Measurements from ENCODE around the gene PKP1.

Gene PKP1

GRCh38 chr1:201274616-201275252, 8.6 kb upstream of the PKP1 start:
- no peaks in the 10 kb centered on the region for H3K36me3 ChIP-seq (ENCODE audit: insufficient read depth)
- no peaks in the 10 kb centered on the region for H4K20me1 ChIP-seq (ENCODE audit: insufficient read depth)
- TF ChIP-seq, protein P1, sequence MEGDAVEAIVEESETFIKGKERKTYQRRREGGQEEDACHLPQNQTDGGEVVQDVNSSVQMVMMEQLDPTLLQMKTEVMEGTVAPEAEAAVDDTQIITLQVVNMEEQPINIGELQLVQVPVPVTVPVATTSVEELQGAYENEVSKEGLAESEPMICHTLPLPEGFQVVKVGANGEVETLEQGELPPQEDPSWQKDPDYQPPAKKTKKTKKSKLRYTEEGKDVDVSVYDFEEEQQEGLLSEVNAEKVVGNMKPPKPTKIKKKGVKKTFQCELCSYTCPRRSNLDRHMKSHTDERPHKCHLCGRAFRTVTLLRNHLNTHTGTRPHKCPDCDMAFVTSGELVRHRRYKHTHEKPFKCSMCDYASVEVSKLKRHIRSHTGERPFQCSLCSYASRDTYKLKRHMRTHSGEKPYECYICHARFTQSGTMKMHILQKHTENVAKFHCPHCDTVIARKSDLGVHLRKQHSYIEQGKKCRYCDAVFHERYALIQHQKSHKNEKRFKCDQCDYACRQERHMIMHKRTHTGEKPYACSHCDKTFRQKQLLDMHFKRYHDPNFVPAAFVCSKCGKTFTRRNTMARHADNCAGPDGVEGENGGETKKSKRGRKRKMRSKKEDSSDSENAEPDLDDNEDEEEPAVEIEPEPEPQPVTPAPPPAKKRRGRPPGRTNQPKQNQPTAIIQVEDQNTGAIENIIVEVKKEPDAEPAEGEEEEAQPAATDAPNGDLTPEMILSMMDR (conservative IDR thresholded peaks at IDR 0.05; ENCODE audit: low read depth, low read length): no peak
- no peaks in the 10 kb centered on the region for H3K79me2 ChIP-seq (ENCODE audit: insufficient read depth, low read depth)
- no peak overlapping the region for H3K9ac ChIP-seq
- H3K27ac ChIP-seq: no peak overlapping the region
- H3K4me1 ChIP-seq (ENCODE audit: low read depth, poor library complexity, severe bottlenecking): no peaks in the 10 kb centered on the region
- no peak overlapping the region for H3K4me3 ChIP-seq (IDR thresholded peaks at IDR 0.05; ENCODE audit: insufficient read depth, low read depth, low read length)
- H3K27me3 ChIP-seq (ENCODE audit: insufficient read depth, low read depth): no peaks in the 10 kb centered on the region
- no peak overlapping the region for H2AFZ ChIP-seq (ENCODE audit: low read depth)
- H3K4me2 ChIP-seq: no peak overlapping the region

DNA sequence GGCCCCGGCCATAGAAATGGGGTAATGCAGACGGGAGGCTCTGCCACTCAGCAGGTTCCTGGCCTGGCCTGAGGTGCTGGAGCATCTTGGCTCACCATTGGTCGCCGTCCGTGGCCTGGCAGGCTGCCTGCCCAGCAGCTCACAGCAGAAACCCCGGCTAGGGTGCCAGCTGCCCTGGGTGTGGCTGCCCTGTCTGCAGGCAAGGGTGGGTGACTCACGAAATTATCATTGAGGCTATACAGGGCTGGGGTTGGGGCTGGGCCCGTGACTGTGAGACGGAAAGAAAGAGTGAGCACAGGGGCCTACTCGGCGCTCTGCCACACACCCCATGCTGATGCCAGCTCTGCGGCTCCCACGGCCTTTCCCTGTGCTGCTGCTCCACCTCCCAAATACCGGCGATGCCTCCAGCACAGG, 8.0 kb upstream of the PKP1 start:
- H3K27me3 ChIP-seq (ENCODE audit: insufficient read depth, low read depth): no peaks in the 10 kb centered on the region
- H3K4me3 ChIP-seq (IDR thresholded peaks at IDR 0.05; ENCODE audit: insufficient read depth, low read depth, low read length): no peak overlapping the region
- H3K9ac ChIP-seq: no peak overlapping the region
- no peaks in the 10 kb centered on the region for H3K79me2 ChIP-seq (ENCODE audit: insufficient read depth, low read depth)
- no peaks in the 10 kb centered on the region for H3K36me3 ChIP-seq (ENCODE audit: insufficient read depth)
- H3K4me1 ChIP-seq (ENCODE audit: low read depth, poor library complexity, severe bottlenecking): no peaks in the 10 kb centered on the region
- H3K4me2 ChIP-seq: no peak overlapping the region
- H3K27ac ChIP-seq: no peak overlapping the region
- TF ChIP-seq, protein P1 (conservative IDR thresholded peaks at IDR 0.05; ENCODE audit: low read depth, low read length): no peak
- H2AFZ ChIP-seq (ENCODE audit: low read depth): no peak overlapping the region
- H4K20me1 ChIP-seq (ENCODE audit: insufficient read depth): no peaks in the 10 kb centered on the region

DNA sequence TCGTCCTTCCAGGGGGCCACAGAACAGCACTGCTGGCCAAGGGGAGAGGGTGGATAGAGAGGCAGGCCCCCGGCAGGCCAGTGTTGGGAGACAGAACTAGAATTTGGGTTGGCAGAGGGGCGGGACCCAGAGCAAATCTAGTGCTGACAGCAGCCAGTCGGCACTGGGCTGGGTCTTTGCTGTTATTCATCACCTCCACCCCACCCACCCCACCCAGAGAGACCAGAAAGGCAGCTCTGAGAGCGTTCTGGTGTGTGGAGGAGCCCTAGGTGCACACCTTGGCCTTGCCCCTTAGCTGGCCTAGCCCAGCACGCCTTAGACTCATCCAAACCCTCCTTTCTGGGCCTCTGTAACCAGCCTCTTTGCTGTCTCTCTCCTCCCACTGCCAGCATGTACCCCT, 6.4 kb upstream of the PKP1 start:
- Histone ChIP-seq H2AFZ (ENCODE audit: low read depth) (no peak overlapping the region), H3K36me3 (ENCODE audit: insufficient read depth) (no peaks in the 10 kb centered on the region), H4K20me1 (ENCODE audit: insufficient read depth) (no peaks in the 10 kb centered on the region), H3K9ac (no peak overlapping the region), H3K4me1 (ENCODE audit: low read depth, poor library complexity, severe bottlenecking) (no peaks in the 10 kb centered on the region), H3K4me3 (IDR thresholded peaks at IDR 0.05; ENCODE audit: insufficient read depth, low read depth, low read length) (no peak overlapping the region), H3K79me2 (ENCODE audit: insufficient read depth, low read depth) (no peaks in the 10 kb centered on the region), H3K4me2 (no peak overlapping the region), H3K27me3 (ENCODE audit: insufficient read depth, low read depth) (no peaks in the 10 kb centered on the region), H3K27ac (no peak overlapping the region)
- TF ChIP-seq, protein P1 (conservative IDR thresholded peaks at IDR 0.05; ENCODE audit: low read depth, low read length): no peak

DNA sequence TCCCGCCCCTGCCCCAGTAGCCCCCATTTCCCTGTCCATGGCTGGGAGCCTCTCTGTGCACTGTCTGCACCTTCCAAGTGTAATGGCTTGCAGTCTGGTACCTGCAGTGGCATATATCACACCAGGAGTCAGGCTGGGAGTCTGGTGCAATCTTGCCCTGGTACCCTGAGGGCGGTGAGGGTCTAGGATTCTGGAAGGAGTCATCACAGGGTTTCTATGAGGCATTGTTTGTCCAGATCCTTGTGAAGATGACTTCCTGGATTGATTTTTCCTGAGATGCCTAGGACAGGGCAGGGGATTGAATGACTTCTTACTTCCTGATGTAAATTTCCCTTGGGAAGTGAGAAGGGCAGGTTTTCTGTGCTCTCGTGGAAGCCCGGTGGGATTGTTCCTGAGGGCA, 5.9 kb upstream of the PKP1 start:
- Histone ChIP-seq H3K4me1 (ENCODE audit: low read depth, poor library complexity, severe bottlenecking) (no peaks in the 10 kb centered on the region), H3K4me3 (IDR thresholded peaks at IDR 0.05; ENCODE audit: insufficient read depth, low read depth, low read length) (no peak overlapping the region), H3K4me2 (no peak overlapping the region), H3K36me3 (ENCODE audit: insufficient read depth) (no peaks in the 10 kb centered on the region), H3K79me2 (ENCODE audit: insufficient read depth, low read depth) (no peaks in the 10 kb centered on the region), H3K9ac (no peak overlapping the region), H3K27me3 (ENCODE audit: insufficient read depth, low read depth) (no peaks in the 10 kb centered on the region), H4K20me1 (ENCODE audit: insufficient read depth) (no peaks in the 10 kb centered on the region), H3K27ac (no peak overlapping the region), H2AFZ (ENCODE audit: low read depth) (no peak overlapping the region)
- TF ChIP-seq, protein P1 (conservative IDR thresholded peaks at IDR 0.05; ENCODE audit: low read depth, low read length): no peak

Data from KMS-11 (cell line).